ENCODE results near the gene NXF1. TPM values are rescaled to one million over a fixed set of nuclear protein-coding genes. Genes with fewer than 3 reads are reported as not detected.

Gene NXF1
- total and polyA plus RNA-seq, 10 of the 15 experiments (the other 5 are each of a cell fraction or from before 2014, with no cell fraction given), result 20.7 to 84.9 (median 40.6) TPM

DNA sequence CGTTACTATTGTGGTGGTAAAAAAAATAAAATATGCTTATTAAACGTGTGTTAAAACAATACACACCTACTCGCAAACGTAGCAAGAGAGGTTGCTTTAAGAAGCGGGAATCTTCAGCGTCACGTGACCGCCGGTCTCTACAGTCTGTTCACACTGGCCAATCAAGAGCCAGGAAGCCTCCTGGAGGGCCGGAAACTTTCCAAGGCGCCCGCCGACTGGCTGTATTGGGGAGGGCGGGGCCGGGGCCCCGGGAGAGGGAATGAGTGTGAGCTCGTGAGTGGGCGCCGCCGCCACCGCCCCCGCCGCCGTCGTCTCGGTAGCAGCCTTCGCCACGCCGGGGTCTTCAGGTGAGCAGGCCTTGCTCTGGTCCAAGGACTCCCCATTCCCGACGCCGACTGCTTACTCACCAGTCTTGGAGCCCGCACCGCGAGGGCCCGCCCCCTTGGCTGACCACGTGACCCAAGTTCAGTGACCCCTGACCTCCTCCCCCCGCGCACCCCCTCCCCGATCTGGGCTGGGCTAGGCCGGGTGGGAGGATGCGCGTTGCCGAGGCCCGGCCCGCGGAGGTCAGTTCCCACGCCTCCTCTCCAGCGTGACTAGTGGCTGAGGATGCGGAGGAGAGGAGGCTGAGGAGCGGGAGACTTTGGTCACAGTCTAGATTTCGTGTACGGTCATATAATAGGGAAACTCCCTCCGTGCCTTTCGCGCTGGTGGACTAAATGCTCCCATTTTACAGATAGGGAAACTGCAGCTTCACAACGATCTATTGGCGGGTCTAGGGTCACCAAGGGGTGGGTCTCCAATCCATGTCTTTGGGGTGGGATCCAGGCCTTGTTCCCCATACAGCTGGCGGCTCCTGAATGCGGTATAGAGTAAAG, 33.9 kb downstream of the NXF1 start, which contains the start of gene TAF6L (continued):
- TF ChIP-seq BCLAF1 (IDR thresholded peaks at IDR 0.05) (no peak), SP1 (IDR thresholded peaks at IDR 0.05; ENCODE audit: low read depth, low read length) (peak; percentile 81), SUPT20H (IDR thresholded peaks at IDR 0.05; ENCODE audit: borderline replicate concordance, control insufficient read depth, low read depth, low read length) (no peak), SKIL (IDR thresholded peaks at IDR 0.05; ENCODE audit: low read depth, poor library complexity, severe bottlenecking) (no peak), ZNF384 (IDR thresholded peaks at IDR 0.05; ENCODE audit: borderline replicate concordance, low read depth, low read length) (no peak), NR2C1 (IDR thresholded peaks at IDR 0.05) (peak; percentile 96), MEF2B (IDR thresholded peaks at IDR 0.05; ENCODE audit: partially characterized antibody, poor library complexity, severe bottlenecking) (peak; percentile 58), BRCA1 (IDR thresholded peaks at IDR 0.05; ENCODE audit: low read depth, low read length) (no peak), ZNF274 (IDR thresholded peaks at IDR 0.05; ENCODE audit: insufficient read depth, insufficient read length) (no peak), BACH1 (IDR thresholded peaks at IDR 0.05; ENCODE audit: borderline replicate concordance) (peak; percentile 79), SIN3A (IDR thresholded peaks at IDR 0.05; ENCODE audit: low read depth, low read length) (no peak; the same call in 1 of the 2 replicates), CEBPB (IDR thresholded peaks at IDR 0.05; ENCODE audit: borderline replicate concordance in 1 of 2, low read depth in 2 of 2, low read length in 2 of 2) (no peak), WRNIP1 (IDR thresholded peaks at IDR 0.05; ENCODE audit: borderline replicate concordance, low read depth, low read length) (no peak), ZNF24 (IDR thresholded peaks at IDR 0.05) (no peak), SMARCA5 (IDR thresholded peaks at IDR 0.05) (peak; percentile 93), HCFC1 (IDR thresholded peaks at IDR 0.05; ENCODE audit: low read length) (peak; percentile 24; the same call in 1 of the 2 replicates), FOS (IDR thresholded peaks at IDR 0.05; ENCODE audit: borderline replicate concordance, extremely low read depth, insufficient read length) (no peak)
- TF ChIP-seq, protein P1, sequence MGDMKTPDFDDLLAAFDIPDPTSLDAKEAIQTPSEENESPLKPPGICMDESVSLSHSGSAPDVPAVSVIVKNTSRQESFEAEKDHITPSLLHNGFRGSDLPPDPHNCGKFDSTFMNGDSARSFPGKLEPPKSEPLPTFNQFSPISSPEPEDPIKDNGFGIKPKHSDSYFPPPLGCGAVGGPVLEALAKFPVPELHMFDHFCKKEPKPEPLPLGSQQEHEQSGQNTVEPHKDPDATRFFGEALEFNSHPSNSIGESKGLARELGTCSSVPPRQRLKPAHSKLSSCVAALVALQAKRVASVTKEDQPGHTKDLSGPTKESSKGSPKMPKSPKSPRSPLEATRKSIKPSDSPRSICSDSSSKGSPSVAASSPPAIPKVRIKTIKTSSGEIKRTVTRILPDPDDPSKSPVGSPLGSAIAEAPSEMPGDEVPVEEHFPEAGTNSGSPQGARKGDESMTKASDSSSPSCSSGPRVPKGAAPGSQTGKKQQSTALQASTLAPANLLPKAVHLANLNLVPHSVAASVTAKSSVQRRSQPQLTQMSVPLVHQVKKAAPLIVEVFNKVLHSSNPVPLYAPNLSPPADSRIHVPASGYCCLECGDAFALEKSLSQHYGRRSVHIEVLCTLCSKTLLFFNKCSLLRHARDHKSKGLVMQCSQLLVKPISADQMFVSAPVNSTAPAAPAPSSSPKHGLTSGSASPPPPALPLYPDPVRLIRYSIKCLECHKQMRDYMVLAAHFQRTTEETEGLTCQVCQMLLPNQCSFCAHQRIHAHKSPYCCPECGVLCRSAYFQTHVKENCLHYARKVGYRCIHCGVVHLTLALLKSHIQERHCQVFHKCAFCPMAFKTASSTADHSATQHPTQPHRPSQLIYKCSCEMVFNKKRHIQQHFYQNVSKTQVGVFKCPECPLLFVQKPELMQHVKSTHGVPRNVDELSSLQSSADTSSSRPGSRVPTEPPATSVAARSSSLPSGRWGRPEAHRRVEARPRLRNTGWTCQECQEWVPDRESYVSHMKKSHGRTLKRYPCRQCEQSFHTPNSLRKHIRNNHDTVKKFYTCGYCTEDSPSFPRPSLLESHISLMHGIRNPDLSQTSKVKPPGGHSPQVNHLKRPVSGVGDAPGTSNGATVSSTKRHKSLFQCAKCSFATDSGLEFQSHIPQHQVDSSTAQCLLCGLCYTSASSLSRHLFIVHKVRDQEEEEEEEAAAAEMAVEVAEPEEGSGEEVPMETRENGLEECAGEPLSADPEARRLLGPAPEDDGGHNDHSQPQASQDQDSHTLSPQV (IDR thresholded peaks at IDR 0.05), result 0 out of 2 replicates have a peak, but pooled peaks have one; percentile 24
